SJSA1 (cell line): ENCODE results near the gene SCAMP1. TPM values are rescaled to one million over a fixed set of nuclear protein-coding genes. Genes with fewer than 3 reads are reported as not detected.
A peak's percentile ranks its signal among the peaks of the same experiment; 100 is the strongest.

Source experiments
- DNase-seq, 2 experiments: peaks; one replicate each; pipeline ENCODE4 v3.0.0-alpha.2; 2015 to 2020; ENCODE audit warnings: low spot score in 2 of 2, low read depth in 1 of 2
- H3K27ac ChIP-seq: fragments of 250-450 bp; sonication (Bioruptor Pico); 2 replicates; pipeline ENCODE4 v1.5.1; 2020; ENCODE audit warnings: mild to moderate bottlenecking, moderate library complexity
- H3K27me3 ChIP-seq: fragments of 250-450 bp; sonication (Bioruptor Pico); replicated peaks from 2 replicates; pipeline ENCODE4 v1.5.1; 2020; ENCODE audit warnings: mild to moderate bottlenecking, moderate library complexity
- H3K36me3 ChIP-seq: fragments of 250-450 bp; sonication (Bioruptor Pico); 2 replicates; pipeline ENCODE4 v1.5.1; 2020; ENCODE audit warnings: mild to moderate bottlenecking
- H3K4me1 ChIP-seq: fragments of 250-450 bp; sonication (Bioruptor Pico); replicated peaks from 2 replicates; pipeline ENCODE4 v1.6.1; 2021; ENCODE audit warnings: mild to moderate bottlenecking
- H3K4me3 ChIP-seq: fragments of 250-450 bp; sonication (Bioruptor Pico); 2 replicates; pipeline ENCODE4 v1.5.1; 2020; ENCODE audit warnings: mild to moderate bottlenecking
- H3K9me3 ChIP-seq: fragments of 250-450 bp; sonication (Bioruptor Pico); replicated peaks from 2 replicates; pipeline ENCODE4 v1.5.1; 2020; ENCODE audit warnings: mild to moderate bottlenecking
- total RNA-seq: library from RNA; depleted of rRNA; stranded (reverse); fragments of >200 nt; shearing (Covaris generic); gene quantifications from 2 replicates; pipeline ENCODE4 v1.2.3, GENCODE V29; 2014; rRNA removed

Gene SCAMP1
- total RNA-seq, 1 experiment from 2014 or later = 42.3 TPM

GRCh38 chr5:78526049-78526525, 165.7 kb downstream of the SCAMP1 start:
- Histone ChIP-seq H3K36me3 (no peaks in the 10 kb centered on the region), H3K27ac (peak overlapping the region; percentile 41), H3K9me3 (no peaks in the 10 kb centered on the region), H3K4me3 (no peak overlapping the region), H3K4me1 (peaks cover 25% of the 10 kb centered on the region), H3K27me3 (no peaks in the 10 kb centered on the region)
- DNase-seq = no peak

GRCh38 chr5:78527054-78527859, 166.8 kb downstream of the SCAMP1 start:
- Histone ChIP-seq H3K36me3 (no peaks in the 10 kb centered on the region), H3K4me3 (no peak overlapping the region), H3K4me1 (peaks cover 25% of the 10 kb centered on the region), H3K27me3 (no peaks in the 10 kb centered on the region), H3K9me3 (no peaks in the 10 kb centered on the region), H3K27ac (peak overlapping the region; percentile 41)
- peak; percentile 53 to 58 for DNase-seq

- Histone ChIP-seq H3K4me1 (peaks cover 25% of the 10 kb centered on the region), H3K4me3 (no peak overlapping the region), H3K27me3 (no peaks in the 10 kb centered on the region), H3K36me3 (no peaks in the 10 kb centered on the region), H3K9me3 (no peaks in the 10 kb centered on the region), H3K27ac (peak overlapping the region; percentile 41; the same call in 1 of the 2 replicates)
- no peak for DNase-seq
Measured at GRCh38 chr5:78527925-78528324, 167.5 kb downstream of the SCAMP1 start.

Other genes starting within 250 kb of the SCAMP1 start
- 31.7 and 56.9 TPM in 2 replicates for gene AP3B1, start 65.9 kb upstream of the SCAMP1 start, total RNA-seq